WTC11 (cell line): Measurements from ENCODE around the gene ADAMTS10.

Source experiments
- FOXK1 ChIP-seq: sonication (generic); formaldehyde crosslinking; IDR thresholded peaks from 2 replicates; pipeline ENCODE4 v1.8.0; 2022; ENCODE audit warnings: mild to moderate bottlenecking, moderate library complexity, missing genetic modification reagents
- MAX ChIP-seq: sonication (generic); formaldehyde crosslinking; IDR thresholded peaks from 2 replicates; pipeline ENCODE4 v1.8.0; 2022; ENCODE audit warnings: mild to moderate bottlenecking, missing genetic modification reagents
- NFE2L1 ChIP-seq: sonication (generic); formaldehyde crosslinking; IDR thresholded peaks from 2 replicates; pipeline ENCODE4 v1.8.1; 2023; ENCODE audit warnings: missing genetic modification reagents
- PRDM15 ChIP-seq: sonication (generic); formaldehyde crosslinking; IDR thresholded peaks from 2 replicates; pipeline ENCODE4 v1.8.0; 2022; ENCODE audit warnings: missing genetic modification reagents
- STAT6 ChIP-seq: sonication (generic); formaldehyde crosslinking; conservative IDR thresholded peaks from 2 replicates; pipeline ENCODE4 v1.8.1; 2023; ENCODE audit warnings: mild to moderate bottlenecking, low read depth, missing genetic modification reagents, moderate library complexity
- ZNF671 ChIP-seq: fragments of 250-450 bp; sonication (Bioruptor Pico); IDR thresholded peaks from 2 replicates; pipeline ENCODE4 v1.8.0; 2021; ENCODE audit warnings: mild to moderate bottlenecking
- TF ChIP-seq, protein P1 (sequence below): fragments of 200-600 bp; IDR thresholded peaks from 2 replicates; pipeline ENCODE4 v1.8.0; 2022; ENCODE audit warnings: antibody characterized with exemption

DNA sequence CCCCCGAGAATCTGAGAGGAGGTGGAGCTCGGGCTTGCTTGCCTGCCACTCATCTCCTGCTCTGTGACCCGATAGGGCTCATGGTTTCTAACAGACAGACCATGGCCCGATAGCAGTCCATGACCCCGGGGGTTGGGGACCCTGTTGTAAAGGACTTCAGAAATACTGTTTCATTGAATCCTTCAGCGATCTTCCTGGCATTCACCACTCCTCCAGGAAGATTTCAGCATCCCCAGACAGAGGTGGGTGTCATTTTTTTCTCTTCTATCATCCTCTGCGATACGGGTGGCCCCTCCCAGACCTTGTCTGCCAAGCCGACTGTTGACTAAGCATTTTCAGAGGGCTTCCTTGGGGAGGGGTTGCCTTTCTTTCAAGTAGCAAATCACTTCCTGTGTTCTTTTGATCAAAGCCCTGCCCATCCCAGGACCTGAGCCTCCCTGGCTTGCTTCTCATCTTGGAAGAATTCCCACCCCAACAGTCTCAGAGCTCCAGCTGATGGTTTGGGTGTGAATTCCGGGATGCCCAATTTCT, 35.0 kb downstream of the ADAMTS10 start:
- TF ChIP-seq MAX (no peak), STAT6 (CRISPR knock-in tag) (no peak), FOXK1 (CRISPR knock-in tag) (no peak), NFE2L1 (CRISPR knock-in tag) (no peak), ZNF671 (CRISPR knock-in tag) (no peak), PRDM15 (no peak)
- TF ChIP-seq, protein P1, sequence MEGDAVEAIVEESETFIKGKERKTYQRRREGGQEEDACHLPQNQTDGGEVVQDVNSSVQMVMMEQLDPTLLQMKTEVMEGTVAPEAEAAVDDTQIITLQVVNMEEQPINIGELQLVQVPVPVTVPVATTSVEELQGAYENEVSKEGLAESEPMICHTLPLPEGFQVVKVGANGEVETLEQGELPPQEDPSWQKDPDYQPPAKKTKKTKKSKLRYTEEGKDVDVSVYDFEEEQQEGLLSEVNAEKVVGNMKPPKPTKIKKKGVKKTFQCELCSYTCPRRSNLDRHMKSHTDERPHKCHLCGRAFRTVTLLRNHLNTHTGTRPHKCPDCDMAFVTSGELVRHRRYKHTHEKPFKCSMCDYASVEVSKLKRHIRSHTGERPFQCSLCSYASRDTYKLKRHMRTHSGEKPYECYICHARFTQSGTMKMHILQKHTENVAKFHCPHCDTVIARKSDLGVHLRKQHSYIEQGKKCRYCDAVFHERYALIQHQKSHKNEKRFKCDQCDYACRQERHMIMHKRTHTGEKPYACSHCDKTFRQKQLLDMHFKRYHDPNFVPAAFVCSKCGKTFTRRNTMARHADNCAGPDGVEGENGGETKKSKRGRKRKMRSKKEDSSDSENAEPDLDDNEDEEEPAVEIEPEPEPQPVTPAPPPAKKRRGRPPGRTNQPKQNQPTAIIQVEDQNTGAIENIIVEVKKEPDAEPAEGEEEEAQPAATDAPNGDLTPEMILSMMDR: no peak
